Midbrain (tissue), 1 donor: ENCODE results near the gene PNLIP.

Experiments used
- DNase-seq: peaks from one replicate; lab custom pipeline; 2025; lab: John Stamatoyannopoulos, UW

Gene PNLIP

GRCh38 chr10:116574797-116575196, 29.1 kb downstream of the PNLIP start:
- DNase-seq = no peak

- no peak for DNase-seq
Observed at GRCh38 chr10:116587878-116588591, 42.3 kb downstream of the PNLIP start.

GRCh38 chr10:116588995-116589394, 43.3 kb downstream of the PNLIP start:
- no peak for DNase-seq

GRCh38 chr10:116589926-116590325, 44.2 kb downstream of the PNLIP start:
- DNase-seq = no peak

- no peak for DNase-seq
Observed at GRCh38 chr10:116590590-116591444, 45.1 kb downstream of the PNLIP start, which contains the start of gene PNLIPRP1. Gene PNLIPRP1 (plus strand): TSS chr10:116590959. CDS start chr10:116591130, 171 bp downstream.

- no peak for DNase-seq
Observed at GRCh38 chr10:116593139-116593740, 47.5 kb downstream of the PNLIP start.

GRCh38 chr10:116594525-116595035, 48.8 kb downstream of the PNLIP start:
- no peak for DNase-seq

- no peak for DNase-seq
Observed at GRCh38 chr10:116596062-116596461, 50.3 kb downstream of the PNLIP start.

GRCh38 chr10:116597543-116597942, 51.8 kb downstream of the PNLIP start:
- DNase-seq = no peak

GRCh38 chr10:116598329-116598728, 52.6 kb downstream of the PNLIP start:
- DNase-seq = no peak

GRCh38 chr10:116599991-116600390, 54.3 kb downstream of the PNLIP start:
- no peak for DNase-seq

GRCh38 chr10:116602648-116603400, 57.1 kb downstream of the PNLIP start:
- no peak for DNase-seq

- DNase-seq = no peak
Observed at GRCh38 chr10:116606061-116606483, 60.3 kb downstream of the PNLIP start.

GRCh38 chr10:116607336-116607735, 61.6 kb downstream of the PNLIP start:
- no peak for DNase-seq

- DNase-seq = no peak
Observed at GRCh38 chr10:116608686-116609594, 63.2 kb downstream of the PNLIP start.

GRCh38 chr10:116610443-116611152, 64.9 kb downstream of the PNLIP start:
- DNase-seq = no peak

GRCh38 chr10:116611153-116611545, 65.4 kb downstream of the PNLIP start:
- DNase-seq = no peak

GRCh38 chr10:116612107-116612769, 66.5 kb downstream of the PNLIP start:
- DNase-seq = no peak

- DNase-seq = no peak
Observed at GRCh38 chr10:116613471-116613870, 67.7 kb downstream of the PNLIP start.
